Measurements from ENCODE around the gene SYMPK.

Gene SYMPK

DNA sequence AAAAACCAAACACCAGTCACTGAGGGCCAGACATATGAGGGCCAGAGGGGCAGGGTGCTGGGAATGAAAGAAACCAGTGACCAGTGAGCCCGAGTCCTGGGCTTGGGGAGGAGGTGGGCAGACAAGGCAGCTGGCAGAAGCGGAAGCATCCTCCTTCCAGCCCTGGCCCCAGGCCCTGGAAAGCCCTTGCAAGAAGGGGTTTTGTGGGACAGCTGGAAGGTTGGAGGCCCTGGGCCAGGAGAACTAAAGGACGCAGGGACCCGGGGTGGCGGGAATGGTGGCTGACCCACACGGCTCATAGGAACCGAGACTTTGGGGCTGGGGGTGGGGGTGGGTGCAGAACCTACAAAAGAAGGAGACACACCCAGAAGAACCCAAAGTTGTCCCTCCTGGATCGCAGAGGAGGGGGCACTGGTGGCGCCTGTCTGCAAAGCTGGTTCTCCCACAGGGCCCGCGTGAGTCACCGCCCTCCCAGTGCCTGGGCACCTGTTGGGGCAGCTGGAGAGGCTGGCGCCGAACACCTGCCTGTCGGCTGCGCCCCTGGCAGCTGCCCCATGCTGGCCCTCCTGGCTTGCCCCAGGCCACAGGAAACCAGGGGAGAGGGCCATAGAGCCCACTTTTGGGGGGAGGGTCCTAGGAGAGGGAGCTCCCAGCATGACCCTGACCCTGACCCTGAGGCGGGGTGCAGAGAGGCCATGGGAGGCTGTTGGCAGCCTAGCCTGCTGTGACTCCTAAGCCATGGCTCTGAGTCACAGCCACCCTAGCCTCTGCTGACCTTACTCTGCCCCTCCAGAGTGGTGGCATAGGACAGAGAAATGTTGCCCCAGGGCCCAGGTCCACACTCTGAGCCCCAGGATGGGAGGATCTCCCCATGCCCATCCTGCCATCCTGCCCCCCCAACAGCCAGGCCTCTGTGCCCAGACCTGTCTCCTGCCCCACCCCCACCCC is 81.5 kb downstream of the SYMPK start:
- DNase-seq (ENCODE audit: low read depth): peak; percentile 58

- no peak for DNase-seq (ENCODE audit: low read depth)
Measured at GRCh38 chr19:45780448-45781213, 82.3 kb downstream of the SYMPK start.

- no peak for DNase-seq (ENCODE audit: low read depth)
Measured at GRCh38 chr19:45780146-45780447, 82.8 kb downstream of the SYMPK start.

GRCh38 chr19:45779231-45780145 is 83.5 kb downstream of the SYMPK start:
- peak; percentile 54 for DNase-seq (ENCODE audit: low read depth)

- no peak for DNase-seq (ENCODE audit: low read depth)
Measured at GRCh38 chr19:45778010-45778661, 84.8 kb downstream of the SYMPK start.

DNA sequence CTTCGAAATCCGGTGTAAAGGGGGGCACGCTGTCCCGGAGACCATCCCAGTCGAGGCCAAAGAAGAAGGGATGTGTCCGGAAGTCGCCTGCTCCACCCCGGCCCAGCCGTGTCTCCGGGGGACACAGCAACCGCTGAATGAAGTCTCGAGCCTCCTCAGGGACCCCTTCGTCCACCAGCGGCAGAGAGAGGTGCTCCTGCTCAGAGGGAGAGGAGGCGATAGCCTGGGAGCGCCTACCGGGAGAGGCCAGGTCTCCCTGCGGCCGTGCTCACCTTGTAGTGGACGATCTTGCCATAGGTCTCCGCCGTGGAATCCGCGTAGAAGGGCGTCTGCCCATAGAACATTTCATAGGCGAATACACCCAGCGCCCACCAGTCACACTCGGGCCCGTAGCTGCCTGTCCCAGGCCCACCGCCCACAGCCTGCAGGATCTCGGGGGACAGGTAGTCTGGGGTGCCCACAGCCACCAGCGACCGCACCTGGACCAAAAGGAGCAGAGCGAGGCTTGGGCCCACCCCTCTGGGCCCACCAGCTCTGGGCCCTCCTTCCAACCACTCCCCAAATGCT is 85.5 kb downstream of the SYMPK start:
- DNase-seq (ENCODE audit: low read depth): no peak

DNA sequence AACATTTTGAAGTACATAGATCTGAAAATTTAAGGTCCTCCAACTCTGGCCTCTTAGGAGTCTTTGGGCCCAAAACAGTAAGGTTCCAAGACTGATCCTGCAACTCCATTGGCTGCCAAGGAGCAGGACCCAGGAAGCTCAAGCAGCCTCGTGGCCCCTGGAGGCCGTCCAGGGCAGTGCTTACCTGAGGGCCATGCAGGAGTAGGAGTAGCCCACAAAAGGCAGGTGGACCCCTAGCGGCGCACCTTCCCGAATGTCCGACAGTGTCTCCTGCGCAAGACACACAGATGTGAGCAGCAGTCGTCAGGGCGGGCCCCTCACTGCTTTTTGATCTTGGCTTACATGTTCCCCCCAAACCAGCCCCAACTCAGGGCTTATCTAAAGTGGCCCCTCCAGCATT is 88.2 kb downstream of the SYMPK start:
- no peak for DNase-seq (ENCODE audit: low read depth)

DNA sequence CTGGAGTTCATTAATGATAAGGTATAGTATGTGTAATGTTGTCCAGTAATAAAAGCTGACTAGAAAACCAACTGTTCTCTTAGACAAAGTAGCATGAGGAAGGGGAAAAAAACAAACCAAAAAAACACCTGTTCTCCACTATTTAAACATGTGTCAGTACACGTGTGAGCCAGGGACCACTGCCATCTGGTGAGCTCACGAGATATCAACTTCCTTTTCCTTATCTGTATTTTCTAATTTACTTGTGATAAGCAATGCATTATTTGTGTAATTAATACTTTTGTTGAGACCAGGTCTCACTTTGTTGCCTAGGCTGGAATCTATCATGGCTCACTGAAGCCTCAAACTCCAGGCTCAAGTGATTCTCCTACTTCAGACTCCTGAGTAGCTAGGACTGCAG is 89.6 kb downstream of the SYMPK start:
- no peak for DNase-seq (ENCODE audit: low read depth)

GRCh38 chr19:45772912-45773311 is 90.0 kb downstream of the SYMPK start:
- DNase-seq (ENCODE audit: low read depth): no peak

- DNase-seq (ENCODE audit: low read depth): no peak
Measured at GRCh38 chr19:45772130-45772840, 90.7 kb downstream of the SYMPK start.

- no peak for DNase-seq (ENCODE audit: low read depth)
Measured at GRCh38 chr19:45771311-45771933, 91.5 kb downstream of the SYMPK start.

DNA sequence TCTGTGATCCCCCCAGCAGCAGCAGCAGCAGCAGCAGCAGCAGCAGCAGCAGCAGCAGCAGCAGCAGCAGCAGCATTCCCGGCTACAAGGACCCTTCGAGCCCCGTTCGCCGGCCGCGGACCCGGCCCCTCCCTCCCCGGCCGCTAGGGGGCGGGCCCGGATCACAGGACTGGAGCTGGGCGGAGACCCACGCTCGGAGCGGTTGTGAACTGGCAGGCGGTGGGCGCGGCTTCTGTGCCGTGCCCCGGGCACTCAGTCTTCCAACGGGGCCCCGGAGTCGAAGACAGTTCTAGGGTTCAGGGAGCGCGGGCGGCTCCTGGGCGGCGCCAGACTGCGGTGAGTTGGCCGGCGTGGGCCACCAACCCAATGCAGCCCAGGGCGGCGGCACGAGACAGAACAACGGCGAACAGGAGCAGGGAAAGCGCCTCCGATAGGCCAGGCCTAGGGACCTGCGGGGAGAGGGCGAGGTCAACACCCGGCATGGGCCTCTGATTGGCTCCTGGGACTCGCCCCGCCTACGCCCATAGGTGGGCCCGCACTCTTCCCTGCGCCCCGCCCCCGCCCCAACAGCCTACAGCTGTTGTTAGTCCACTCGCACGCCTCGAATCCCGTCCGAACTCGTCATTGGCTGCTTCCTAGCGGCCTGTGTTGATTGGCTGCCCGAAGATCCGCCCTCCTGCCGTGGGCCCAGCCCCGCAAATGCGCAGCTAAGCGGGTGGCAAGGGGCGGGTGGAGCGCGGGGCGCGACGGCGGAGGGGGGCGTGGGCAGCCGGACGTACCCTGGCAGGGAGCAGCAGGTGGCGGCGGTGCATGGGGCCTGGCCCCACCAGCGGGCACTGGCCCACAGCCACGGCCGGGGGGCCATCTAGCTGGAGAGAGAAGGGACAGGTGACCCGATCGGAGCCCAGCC is 92.5 kb downstream of the SYMPK start:
- peak; percentile 96 for DNase-seq (ENCODE audit: low read depth)

GRCh38 chr19:45769821-45770191 is 93.1 kb downstream of the SYMPK start:
- peak; percentile 52 for DNase-seq (ENCODE audit: low read depth)

DNA sequence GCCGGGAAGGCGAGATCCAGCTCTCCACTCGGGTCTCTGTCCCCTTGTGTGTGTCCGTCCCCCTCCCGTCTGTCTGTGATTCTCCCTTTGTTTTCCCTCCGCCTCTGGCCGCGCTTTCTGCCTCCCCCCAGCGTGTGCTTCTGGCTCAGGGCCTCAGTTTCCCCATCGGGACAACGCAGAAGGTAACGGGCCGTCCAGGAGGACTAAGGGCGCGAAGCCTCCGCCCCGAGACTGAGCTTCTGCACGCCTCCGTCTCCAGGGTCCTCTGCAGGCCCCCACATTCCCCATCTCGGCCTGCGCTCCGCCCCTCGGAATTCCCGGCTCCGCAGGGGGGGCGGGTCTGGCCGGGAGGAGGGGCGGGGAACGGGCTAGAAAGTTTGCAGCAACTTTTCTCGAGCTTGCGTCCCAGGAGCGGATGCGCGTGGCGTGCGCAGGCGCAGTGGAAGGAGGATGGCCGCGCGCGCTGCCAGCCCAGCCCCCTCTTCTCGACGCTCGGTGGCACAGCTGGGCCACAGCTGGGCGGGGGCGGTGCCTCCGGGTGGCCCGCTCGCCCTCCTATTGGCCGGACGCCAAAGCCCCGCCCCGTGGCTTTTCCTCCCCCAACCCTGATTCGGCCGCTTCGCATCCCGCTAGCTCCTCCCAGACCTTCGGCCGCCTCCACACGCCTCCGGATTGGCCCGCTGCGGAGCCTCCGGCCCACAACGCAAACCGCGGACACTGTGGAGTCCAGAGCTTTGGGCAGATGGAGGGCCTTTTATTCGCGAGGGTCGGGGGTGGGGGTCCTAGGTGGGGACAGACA is 93.8 kb downstream of the SYMPK start, which contains the start of gene SIX5:
Gene SIX5, minus strand, starts transcription at position 269 of the 799 bp plus-strand sequence. CDS start 408 bp downstream, outside the sequence.
- peak; percentile 97 for DNase-seq (ENCODE audit: low read depth)

DNA sequence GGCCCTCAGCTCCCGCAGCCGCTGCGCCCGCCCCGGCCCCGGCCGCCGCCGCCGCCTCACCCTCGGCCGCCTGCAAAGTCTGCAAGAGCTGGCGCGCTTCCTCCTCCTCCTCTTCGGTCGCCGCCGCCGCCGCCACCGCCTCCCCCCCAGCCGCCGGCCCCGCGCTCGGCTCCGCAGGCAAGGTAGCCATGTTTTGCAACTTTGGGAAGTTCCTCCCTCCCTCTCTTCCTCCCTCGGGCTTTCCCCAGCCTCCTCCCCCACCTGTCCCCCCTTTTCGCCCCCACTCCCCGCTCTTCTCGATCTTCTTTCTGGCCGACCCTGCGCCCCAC is 94.3 kb downstream of the SYMPK start:
- DNase-seq (ENCODE audit: low read depth): peak; percentile 58

- peak; percentile 70 for DNase-seq (ENCODE audit: low read depth)
Measured at GRCh38 chr19:45767881-45768654, 94.9 kb downstream of the SYMPK start.

GRCh38 chr19:45767410-45767880 is 95.5 kb downstream of the SYMPK start:
- DNase-seq (ENCODE audit: low read depth): peak; percentile 80
